OCI-LY7 (cell line): ENCODE measurements around the gene CLEC4E. TPM values are rescaled to one million over a fixed set of nuclear protein-coding genes. Genes with fewer than 3 reads are reported as not detected.

Source experiments
- BruUV-seq: library from RNA; stranded (reverse); fragments of 400-500 nt; replicated peaks from 2 replicates; lab custom pipeline; 2021; lab: Mats Ljungman, UMichigan
- CTCF ChIA-PET: fragments of 300-600 bp; sonication (Branson Sonifier 250); formaldehyde crosslinking; loops from one replicate; lab custom pipeline; 2022; ENCODE audit warnings: antibody characterized with exemption; ENCODE audit not compliant: unreplicated experiment; lab: Charles Lee
- POLR2A ChIA-PET: fragments of 300-600 bp; sonication (Branson Sonifier 250); formaldehyde crosslinking; loops from one replicate; lab custom pipeline; 2022; ENCODE audit warnings: antibody characterized with exemption; lab: Charles Lee
- DNase-seq: peaks from one replicate; pipeline ENCODE4 v3.0.0-alpha.2; 2015; ENCODE audit warnings: low spot score
- H2AFZ ChIP-seq: fragments of 200-600 bp; sonication (generic), shearing (Covaris generic); 2 replicates; pipeline ENCODE4 v1.6.1; 2014; ENCODE audit warnings: mild to moderate bottlenecking, antibody characterized with exemption, low read length, moderate library complexity
- H3K27ac ChIP-seq: fragments of 200-600 bp; sonication (generic); 2 replicates; pipeline ENCODE4 v1.5.1; 2014; ENCODE audit warnings: mixed run types, low read depth, mild to moderate bottlenecking, moderate library complexity, low read length, inconsistent platforms; ENCODE audit not compliant: poor library complexity, severe bottlenecking
- H3K36me3 ChIP-seq: fragments of 200-600 bp; sonication (generic); 2 replicates; pipeline ENCODE4 v1.6.1; 2014; ENCODE audit warnings: mild to moderate bottlenecking, antibody characterized with exemption, low read length, moderate library complexity, mixed read lengths; ENCODE audit not compliant: insufficient read depth
- H3K4me1 ChIP-seq: fragments of 200-600 bp; sonication (generic); 2 replicates; pipeline ENCODE4 v1.5.1; 2014; ENCODE audit warnings: mild to moderate bottlenecking, low read length; ENCODE audit not compliant: insufficient read depth, poor library complexity, severe bottlenecking
- H3K4me2 ChIP-seq: fragments of 200-600 bp; sonication (generic); 2 replicates; pipeline ENCODE4 v1.6.1; 2014; ENCODE audit warnings: mild to moderate bottlenecking, low read length
- H3K4me3 ChIP-seq: fragments of 200-600 bp; sonication (generic); 2 replicates; pipeline ENCODE4 v1.5.1; 2014; ENCODE audit warnings: mild to moderate bottlenecking, low read depth, low read length; ENCODE audit not compliant: poor library complexity, severe bottlenecking
- H3K79me2 ChIP-seq: fragments of 200-600 bp; sonication (generic); 2 replicates; pipeline ENCODE4 v1.6.1; 2016; ENCODE audit warnings: low read depth, mild to moderate bottlenecking, low read length, moderate library complexity, mixed read lengths; ENCODE audit not compliant: insufficient read depth
- H3K9me2 ChIP-seq: fragments of 200-600 bp; sonication (generic); 2 replicates; pipeline ENCODE4 v1.6.1; 2016; ENCODE audit warnings: mild to moderate bottlenecking, low read length, mixed read lengths; ENCODE audit not compliant: insufficient read depth
- H3K9me3 ChIP-seq: fragments of 200-600 bp; sonication (generic); 2 replicates; pipeline ENCODE4 v1.6.1; 2014; ENCODE audit warnings: mild to moderate bottlenecking, mixed run types, low read length, mixed read lengths
- H4K20me1 ChIP-seq: fragments of 200-600 bp; sonication (generic); 2 replicates; pipeline ENCODE4 v1.6.1; 2014; ENCODE audit warnings: mild to moderate bottlenecking, antibody characterized with exemption, low read length, moderate library complexity, mixed read lengths; ENCODE audit not compliant: insufficient read depth
- EZH2phosphoT487 ChIP-seq: fragments of 200-600 bp; sonication (generic); IDR thresholded peaks from 2 replicates; pipeline ENCODE4 v1.6.1; 2018; ENCODE audit warnings: low read depth, borderline replicate concordance, mild to moderate bottlenecking, mixed run types, antibody characterized with exemption, low read length, moderate library complexity, mixed read lengths
- intact Hi-C: fragments of 100-400 bp; cut with micrococcal nuclease; formaldehyde crosslinking; loops from one replicate; pipeline ENCODE4 v1.10.0; 2022; ENCODE audit not compliant: unreplicated experiment
- total RNA-seq, 2 experiments: library from RNA; depleted of rRNA in 1 of 2; stranded (reverse); fragments of >200 nt in 1 of 2; shearing (Covaris generic) in 1 of 2; gene quantifications; 2 replicates each; pipeline ENCODE4 v1.2.3, GENCODE V29; 2014 to 2022
- TF ChIP-seq, protein P1 (sequence below): fragments of 200-600 bp; sonication (generic); conservative IDR thresholded peaks from 2 replicates; pipeline ENCODE4 v1.5.1; 2014; ENCODE audit warnings: mild to moderate bottlenecking, antibody characterized with exemption, low read length, moderate library complexity, mixed read lengths

CLEC4E gene
- total RNA-seq, 2 experiments from 2014 or later = not detected

DNA sequence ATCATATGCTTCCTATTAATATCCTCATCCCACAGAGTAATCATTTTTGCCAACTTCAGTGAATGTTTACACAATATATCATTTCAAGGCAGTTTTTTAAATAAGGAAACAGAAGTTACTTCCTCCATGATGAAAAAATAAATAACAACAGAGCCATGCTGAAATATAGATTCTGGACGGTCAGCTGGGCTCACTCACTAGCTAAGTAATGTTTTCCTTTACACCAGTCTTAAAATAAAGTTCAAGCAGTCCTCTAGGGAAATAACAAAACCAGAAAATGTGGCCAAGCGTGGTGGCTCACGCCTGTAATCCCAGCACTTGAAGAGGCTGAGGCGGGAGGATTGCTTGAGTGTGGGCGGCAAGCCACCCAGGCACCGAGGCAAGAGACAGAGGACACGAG, 43.3 kb upstream of the CLEC4E start:
- TF ChIP-seq, protein P1, sequence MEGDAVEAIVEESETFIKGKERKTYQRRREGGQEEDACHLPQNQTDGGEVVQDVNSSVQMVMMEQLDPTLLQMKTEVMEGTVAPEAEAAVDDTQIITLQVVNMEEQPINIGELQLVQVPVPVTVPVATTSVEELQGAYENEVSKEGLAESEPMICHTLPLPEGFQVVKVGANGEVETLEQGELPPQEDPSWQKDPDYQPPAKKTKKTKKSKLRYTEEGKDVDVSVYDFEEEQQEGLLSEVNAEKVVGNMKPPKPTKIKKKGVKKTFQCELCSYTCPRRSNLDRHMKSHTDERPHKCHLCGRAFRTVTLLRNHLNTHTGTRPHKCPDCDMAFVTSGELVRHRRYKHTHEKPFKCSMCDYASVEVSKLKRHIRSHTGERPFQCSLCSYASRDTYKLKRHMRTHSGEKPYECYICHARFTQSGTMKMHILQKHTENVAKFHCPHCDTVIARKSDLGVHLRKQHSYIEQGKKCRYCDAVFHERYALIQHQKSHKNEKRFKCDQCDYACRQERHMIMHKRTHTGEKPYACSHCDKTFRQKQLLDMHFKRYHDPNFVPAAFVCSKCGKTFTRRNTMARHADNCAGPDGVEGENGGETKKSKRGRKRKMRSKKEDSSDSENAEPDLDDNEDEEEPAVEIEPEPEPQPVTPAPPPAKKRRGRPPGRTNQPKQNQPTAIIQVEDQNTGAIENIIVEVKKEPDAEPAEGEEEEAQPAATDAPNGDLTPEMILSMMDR = no peak
- no peak for TF ChIP-seq EZH2phosphoT487
- no peak for DNase-seq
- ChIA-PET POLR2A (no interaction called here), CTCF (interaction anchor here (0.7 kb wide), 1 partner anchor 29 kb away, joined by 4 read pairs; the partner anchor contains the start of gene AICDA)
- Histone ChIP-seq H3K4me3 (no peak overlapping the region), H3K4me2 (no peak overlapping the region), H4K20me1 (no peaks in the 10 kb centered on the region), H3K4me1 (peaks cover 17% of the 10 kb centered on the region), H3K9me3 (no peaks in the 10 kb centered on the region), H3K36me3 (no peaks in the 10 kb centered on the region), H3K27ac (no peak overlapping the region), H3K79me2 (no peaks in the 10 kb centered on the region), H2AFZ (no peak overlapping the region; the same call in 1 of the 2 replicates), H3K9me2 (no peaks in the 10 kb centered on the region)
- BruUV-seq = no TSS peak
- intact Hi-C loops = no loop called here

GRCh38 chr12:8581098-8581784, 40.5 kb upstream of the CLEC4E start:
- no TSS peak for BruUV-seq
- Histone ChIP-seq H3K4me1 (peaks cover 42% of the 10 kb centered on the region), H3K27ac (no peak overlapping the region), H3K79me2 (no peaks in the 10 kb centered on the region), H3K9me2 (no peaks in the 10 kb centered on the region), H3K4me2 (no peak overlapping the region), H3K4me3 (no peak overlapping the region), H3K36me3 (no peaks in the 10 kb centered on the region), H4K20me1 (no peaks in the 10 kb centered on the region), H3K9me3 (no peaks in the 10 kb centered on the region), H2AFZ (no peak overlapping the region; the same call in 1 of the 2 replicates)
- intact Hi-C loops = no loop called here
- ChIA-PET POLR2A (interaction anchor here (0.6 to 7.0 kb wide), 5 partner anchors 12 to 1576 kb away, joined by 3 to 67 read pairs (median 6); partner anchors contain the start of gene AICDA), CTCF (no interaction called here)
- TF ChIP-seq EZH2phosphoT487 = no peak
- TF ChIP-seq, protein P1 = no peak
- DNase-seq = no peak

- peak overlapping the region; percentile 28 for H3K4me3 ChIP-seq
- POLR2A ChIA-PET = interaction anchor here (0.6 to 7.0 kb wide), 17 partner anchors 9 to 306 kb away, joined by 3 to 67 read pairs (median 4); partner anchors contain the start of genes AICDA and CLEC4E
- no peak for TF ChIP-seq EZH2phosphoT487
- TF ChIP-seq, protein P1 = peak; percentile 70
- H3K9me2 ChIP-seq = no peaks in the 10 kb centered on the region
- H3K79me2 ChIP-seq = no peaks in the 10 kb centered on the region
- no peaks in the 10 kb centered on the region for H4K20me1 ChIP-seq
- H3K4me1 ChIP-seq = peaks cover 37% of the 10 kb centered on the region
- H3K9me3 ChIP-seq = no peaks in the 10 kb centered on the region
- H3K36me3 ChIP-seq = no peaks in the 10 kb centered on the region
- peak; percentile 49 for DNase-seq
- peak overlapping the region; percentile 98 for H2AFZ ChIP-seq
- no TSS peak for BruUV-seq
- peak overlapping the region; percentile 60 for H3K4me2 ChIP-seq
- peak overlapping the region; percentile 75 for H3K27ac ChIP-seq
- CTCF ChIA-PET = interaction anchor here (0.6 to 1.4 kb wide), 5 partner anchors 13 to 524 kb away, joined by 3 to 12 read pairs (median 4); partner anchors contain the start of gene AICDA
- intact Hi-C loops = loop anchor here (2.0 kb wide), 1 partner anchor 33 kb away; no protein-coding TSS in a partner anchor
Measured at GRCh38 chr12:8577879-8578278, 37.2 kb upstream of the CLEC4E start.
